ENCODE data around the gene CATSPERD. TPM values are rescaled to one million over a fixed set of nuclear protein-coding genes. Genes with fewer than 3 reads are reported as not detected.

The CATSPERD gene
- total and polyA plus RNA-seq, 9 of the 15 experiments (the other 6 are each of a cell fraction or from before 2014, with no cell fraction given) = not detected

DNA sequence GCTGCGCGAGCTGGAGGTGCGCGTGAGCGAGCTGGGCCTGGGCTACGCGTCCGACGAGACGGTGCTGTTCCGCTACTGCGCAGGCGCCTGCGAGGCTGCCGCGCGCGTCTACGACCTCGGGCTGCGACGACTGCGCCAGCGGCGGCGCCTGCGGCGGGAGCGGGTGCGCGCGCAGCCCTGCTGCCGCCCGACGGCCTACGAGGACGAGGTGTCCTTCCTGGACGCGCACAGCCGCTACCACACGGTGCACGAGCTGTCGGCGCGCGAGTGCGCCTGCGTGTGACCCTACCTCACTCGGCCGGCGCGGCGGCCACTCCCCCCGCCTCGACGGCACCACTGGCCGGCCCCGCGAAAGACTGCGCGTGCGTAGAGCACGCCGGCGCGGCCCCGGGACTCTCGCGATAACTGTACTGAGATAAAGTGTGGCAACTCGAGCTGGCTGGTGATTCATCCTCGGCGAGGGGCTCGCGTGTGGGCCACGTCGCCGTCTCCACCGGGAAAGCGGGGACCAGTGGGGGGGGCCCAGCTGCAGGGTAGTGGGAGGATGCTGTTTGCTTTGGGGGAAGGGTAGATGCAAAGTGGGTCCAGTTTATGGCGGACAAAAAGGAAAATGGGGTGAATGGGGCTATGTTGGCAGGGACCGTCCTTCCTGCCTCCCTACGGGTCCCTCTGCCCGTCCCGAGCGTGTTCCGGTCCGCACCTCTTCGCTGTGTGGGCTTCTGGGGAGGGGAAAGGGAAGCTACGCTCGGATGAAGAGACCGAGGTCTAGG is 107.6 kb downstream of the CATSPERD start (continued):
- peak in 1 of 3 experiments; percentile 77; a peak in 2 of 6 replicates for TF ChIP-seq ZBTB11 (CRISPR knock-in tag; IDR thresholded peaks at IDR 0.05)
- no peak for TF ChIP-seq PYGO2 (tag; IDR thresholded peaks at IDR 0.05)
- TF ChIP-seq ZNF583 (CRISPR knock-in tag; IDR thresholded peaks at IDR 0.05) = peak; percentile 74; the same call in 1 of the 2 replicates
- TF ChIP-seq NFATC3 (IDR thresholded peaks at IDR 0.05) = no peak
- peak; percentile 93 for TF ChIP-seq ESRRA (IDR thresholded peaks at IDR 0.05; ENCODE audit: borderline replicate concordance, low read depth)
- peak; percentile 84 to 89 for TF ChIP-seq MAZ (CRISPR knock-in tag; conservative IDR thresholded peaks at IDR 0.05 in 1 of 2, IDR thresholded peaks at IDR 0.05 in 1 of 2)
- TF ChIP-seq HMG20A (CRISPR knock-in tag; conservative IDR thresholded peaks at IDR 0.05) = no peak
- TF ChIP-seq, protein P1, sequence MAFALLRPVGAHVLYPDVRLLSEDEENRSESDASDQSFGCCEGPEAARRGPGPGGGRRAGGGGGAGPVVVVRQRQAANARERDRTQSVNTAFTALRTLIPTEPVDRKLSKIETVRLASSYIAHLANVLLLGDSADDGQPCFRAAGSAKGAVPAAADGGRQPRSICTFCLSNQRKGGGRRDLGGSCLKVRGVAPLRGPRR (CRISPR knock-in tag; IDR thresholded peaks at IDR 0.05) = no peak
- no peak for TF ChIP-seq ZNF695 (CRISPR knock-in tag; IDR thresholded peaks at IDR 0.05)
- no peak for TF ChIP-seq ARNT (IDR thresholded peaks at IDR 0.05)
- peak; percentile 89 for TF ChIP-seq ZFX (CRISPR knock-in tag; IDR thresholded peaks at IDR 0.05)
- no peak for TF ChIP-seq ZZZ3 (IDR thresholded peaks at IDR 0.05)
- peak; percentile 90; the same call in 1 of the 2 replicates for TF ChIP-seq FOXP1 (CRISPR knock-in tag; IDR thresholded peaks at IDR 0.05)
- 0 out of 2 replicates have a peak, but pooled peaks have one; percentile 30 for TF ChIP-seq ZNF133 (CRISPR knock-in tag; IDR thresholded peaks at IDR 0.05)
- no peak for TF ChIP-seq ZNF444 (CRISPR knock-in tag; IDR thresholded peaks at IDR 0.05)
- no peak for TF ChIP-seq ZNF134 (CRISPR knock-in tag; conservative IDR thresholded peaks at IDR 0.05)
- TF ChIP-seq, protein P2, sequence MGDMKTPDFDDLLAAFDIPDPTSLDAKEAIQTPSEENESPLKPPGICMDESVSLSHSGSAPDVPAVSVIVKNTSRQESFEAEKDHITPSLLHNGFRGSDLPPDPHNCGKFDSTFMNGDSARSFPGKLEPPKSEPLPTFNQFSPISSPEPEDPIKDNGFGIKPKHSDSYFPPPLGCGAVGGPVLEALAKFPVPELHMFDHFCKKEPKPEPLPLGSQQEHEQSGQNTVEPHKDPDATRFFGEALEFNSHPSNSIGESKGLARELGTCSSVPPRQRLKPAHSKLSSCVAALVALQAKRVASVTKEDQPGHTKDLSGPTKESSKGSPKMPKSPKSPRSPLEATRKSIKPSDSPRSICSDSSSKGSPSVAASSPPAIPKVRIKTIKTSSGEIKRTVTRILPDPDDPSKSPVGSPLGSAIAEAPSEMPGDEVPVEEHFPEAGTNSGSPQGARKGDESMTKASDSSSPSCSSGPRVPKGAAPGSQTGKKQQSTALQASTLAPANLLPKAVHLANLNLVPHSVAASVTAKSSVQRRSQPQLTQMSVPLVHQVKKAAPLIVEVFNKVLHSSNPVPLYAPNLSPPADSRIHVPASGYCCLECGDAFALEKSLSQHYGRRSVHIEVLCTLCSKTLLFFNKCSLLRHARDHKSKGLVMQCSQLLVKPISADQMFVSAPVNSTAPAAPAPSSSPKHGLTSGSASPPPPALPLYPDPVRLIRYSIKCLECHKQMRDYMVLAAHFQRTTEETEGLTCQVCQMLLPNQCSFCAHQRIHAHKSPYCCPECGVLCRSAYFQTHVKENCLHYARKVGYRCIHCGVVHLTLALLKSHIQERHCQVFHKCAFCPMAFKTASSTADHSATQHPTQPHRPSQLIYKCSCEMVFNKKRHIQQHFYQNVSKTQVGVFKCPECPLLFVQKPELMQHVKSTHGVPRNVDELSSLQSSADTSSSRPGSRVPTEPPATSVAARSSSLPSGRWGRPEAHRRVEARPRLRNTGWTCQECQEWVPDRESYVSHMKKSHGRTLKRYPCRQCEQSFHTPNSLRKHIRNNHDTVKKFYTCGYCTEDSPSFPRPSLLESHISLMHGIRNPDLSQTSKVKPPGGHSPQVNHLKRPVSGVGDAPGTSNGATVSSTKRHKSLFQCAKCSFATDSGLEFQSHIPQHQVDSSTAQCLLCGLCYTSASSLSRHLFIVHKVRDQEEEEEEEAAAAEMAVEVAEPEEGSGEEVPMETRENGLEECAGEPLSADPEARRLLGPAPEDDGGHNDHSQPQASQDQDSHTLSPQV (IDR thresholded peaks at IDR 0.05) = peak; percentile 66; the same call in 1 of the 2 replicates
- no peak; the same call in 1 of the 2 replicates for TF ChIP-seq TGIF2 (CRISPR knock-in tag; IDR thresholded peaks at IDR 0.05)
- peak in 1 of 2 experiments; percentile 86; a peak in 1 of 4 replicates for TF ChIP-seq TEAD1 (CRISPR knock-in tag; IDR thresholded peaks at IDR 0.05)

Data from K562 (cell line).